ENCODE data around the gene SDF4.

Gene SDF4

DNA sequence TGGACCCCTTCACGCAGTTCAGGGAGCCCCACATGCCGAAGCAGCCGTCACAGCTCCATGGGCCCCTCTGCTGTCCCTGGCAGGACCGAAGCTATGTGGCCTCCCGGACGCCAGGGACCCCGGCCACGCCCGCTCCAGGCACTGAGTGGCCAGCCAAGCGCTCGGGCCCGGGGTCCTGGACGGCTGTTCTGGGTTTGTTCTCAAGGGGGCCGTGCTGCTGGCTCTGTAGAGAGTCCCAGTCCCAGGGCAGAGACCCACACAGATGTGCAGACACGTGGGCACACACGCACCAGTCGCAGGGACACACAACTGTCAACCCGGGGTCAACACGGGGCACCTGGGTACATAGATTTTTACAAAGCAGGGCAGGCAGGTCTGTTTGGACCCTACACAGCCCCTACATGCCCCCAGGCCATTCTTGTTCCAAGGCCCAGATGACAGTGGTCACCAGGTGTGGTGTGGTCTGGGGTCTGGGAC is 6.9 kb upstream of the SDF4 start:
- Histone ChIP-seq H3K27ac (ENCODE audit: poor library complexity, severe bottlenecking) (peak overlapping the region; percentile 2), H3K9me3 (ENCODE audit: severe bottlenecking) (no peaks in the 10 kb centered on the region), H3K4me1 (ENCODE audit: insufficient read depth, poor library complexity, severe bottlenecking) (peaks cover 10% of the 10 kb centered on the region), H3K36me3 (ENCODE audit: low read depth) (peaks cover 2% of the 10 kb centered on the region), H3K4me3 (ENCODE audit: severe bottlenecking) (no peak overlapping the region), H3K27me3 (ENCODE audit: insufficient read depth, poor library complexity, severe bottlenecking) (no peaks in the 10 kb centered on the region)
- ATAC-seq (ENCODE audit: low read depth) (no peak; the same call in 2 of the 3 replicates), DNase-seq (ENCODE audit: low spot score) (no peak)
- TF ChIP-seq, protein P1, sequence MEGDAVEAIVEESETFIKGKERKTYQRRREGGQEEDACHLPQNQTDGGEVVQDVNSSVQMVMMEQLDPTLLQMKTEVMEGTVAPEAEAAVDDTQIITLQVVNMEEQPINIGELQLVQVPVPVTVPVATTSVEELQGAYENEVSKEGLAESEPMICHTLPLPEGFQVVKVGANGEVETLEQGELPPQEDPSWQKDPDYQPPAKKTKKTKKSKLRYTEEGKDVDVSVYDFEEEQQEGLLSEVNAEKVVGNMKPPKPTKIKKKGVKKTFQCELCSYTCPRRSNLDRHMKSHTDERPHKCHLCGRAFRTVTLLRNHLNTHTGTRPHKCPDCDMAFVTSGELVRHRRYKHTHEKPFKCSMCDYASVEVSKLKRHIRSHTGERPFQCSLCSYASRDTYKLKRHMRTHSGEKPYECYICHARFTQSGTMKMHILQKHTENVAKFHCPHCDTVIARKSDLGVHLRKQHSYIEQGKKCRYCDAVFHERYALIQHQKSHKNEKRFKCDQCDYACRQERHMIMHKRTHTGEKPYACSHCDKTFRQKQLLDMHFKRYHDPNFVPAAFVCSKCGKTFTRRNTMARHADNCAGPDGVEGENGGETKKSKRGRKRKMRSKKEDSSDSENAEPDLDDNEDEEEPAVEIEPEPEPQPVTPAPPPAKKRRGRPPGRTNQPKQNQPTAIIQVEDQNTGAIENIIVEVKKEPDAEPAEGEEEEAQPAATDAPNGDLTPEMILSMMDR (IDR thresholded peaks at IDR 0.05; ENCODE audit: poor library complexity, severe bottlenecking), result no peak

DNA sequence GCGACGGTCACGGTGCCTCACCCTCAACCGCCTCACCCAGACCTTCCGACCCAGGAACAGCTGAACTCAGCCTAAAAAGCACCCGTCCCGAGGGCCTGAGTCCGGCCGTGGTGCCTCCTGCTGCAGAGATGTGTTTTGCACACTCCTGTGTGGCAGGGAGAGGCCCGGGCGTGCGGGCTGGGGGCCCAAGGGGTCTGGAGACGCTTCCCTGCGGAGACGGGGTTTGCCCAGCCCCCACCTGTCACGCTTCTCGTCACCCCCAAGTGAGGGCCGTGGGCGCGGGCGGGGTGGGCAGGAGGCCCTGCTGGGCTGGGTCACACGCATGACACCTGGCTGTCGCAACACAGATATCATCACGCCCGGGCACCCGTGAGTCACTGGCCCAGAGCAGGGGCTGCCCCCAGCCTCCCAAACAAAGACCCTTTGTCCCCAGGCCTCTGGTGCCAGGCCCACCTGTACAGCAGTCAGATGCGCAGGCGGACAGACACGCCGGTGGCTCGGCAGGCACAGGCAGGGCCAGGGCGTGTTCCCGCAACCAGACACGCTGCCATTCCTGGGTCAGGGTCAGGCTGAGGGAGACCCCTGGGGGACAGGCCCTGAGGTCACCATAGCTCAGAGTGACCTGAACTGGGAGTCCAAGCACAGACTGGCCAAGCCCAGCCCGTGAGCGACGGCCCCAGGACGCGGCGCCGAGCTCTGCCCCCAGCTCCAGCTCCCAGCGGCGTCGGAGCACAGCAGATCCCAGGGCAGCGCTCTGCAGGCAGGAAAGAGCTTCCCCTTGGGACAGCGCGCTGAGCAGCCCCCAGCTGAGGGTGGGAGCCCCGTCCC is 6.3 kb upstream of the SDF4 start:
- H3K4me1 ChIP-seq (ENCODE audit: insufficient read depth, poor library complexity, severe bottlenecking), result peaks cover 10% of the 10 kb centered on the region
- TF ChIP-seq, protein P1 (IDR thresholded peaks at IDR 0.05; ENCODE audit: poor library complexity, severe bottlenecking), result no peak
- no peak for DNase-seq (ENCODE audit: low spot score)
- H3K9me3 ChIP-seq (ENCODE audit: severe bottlenecking), result no peaks in the 10 kb centered on the region
- H3K36me3 ChIP-seq (ENCODE audit: low read depth), result peaks cover 6% of the 10 kb centered on the region
- ATAC-seq (ENCODE audit: low read depth), result peak; percentile 13
- H3K4me3 ChIP-seq (ENCODE audit: severe bottlenecking), result no peak overlapping the region
- H3K27ac ChIP-seq (ENCODE audit: poor library complexity, severe bottlenecking), result peak overlapping the region; percentile 2
- no peaks in the 10 kb centered on the region for H3K27me3 ChIP-seq (ENCODE audit: insufficient read depth, poor library complexity, severe bottlenecking)

DNA sequence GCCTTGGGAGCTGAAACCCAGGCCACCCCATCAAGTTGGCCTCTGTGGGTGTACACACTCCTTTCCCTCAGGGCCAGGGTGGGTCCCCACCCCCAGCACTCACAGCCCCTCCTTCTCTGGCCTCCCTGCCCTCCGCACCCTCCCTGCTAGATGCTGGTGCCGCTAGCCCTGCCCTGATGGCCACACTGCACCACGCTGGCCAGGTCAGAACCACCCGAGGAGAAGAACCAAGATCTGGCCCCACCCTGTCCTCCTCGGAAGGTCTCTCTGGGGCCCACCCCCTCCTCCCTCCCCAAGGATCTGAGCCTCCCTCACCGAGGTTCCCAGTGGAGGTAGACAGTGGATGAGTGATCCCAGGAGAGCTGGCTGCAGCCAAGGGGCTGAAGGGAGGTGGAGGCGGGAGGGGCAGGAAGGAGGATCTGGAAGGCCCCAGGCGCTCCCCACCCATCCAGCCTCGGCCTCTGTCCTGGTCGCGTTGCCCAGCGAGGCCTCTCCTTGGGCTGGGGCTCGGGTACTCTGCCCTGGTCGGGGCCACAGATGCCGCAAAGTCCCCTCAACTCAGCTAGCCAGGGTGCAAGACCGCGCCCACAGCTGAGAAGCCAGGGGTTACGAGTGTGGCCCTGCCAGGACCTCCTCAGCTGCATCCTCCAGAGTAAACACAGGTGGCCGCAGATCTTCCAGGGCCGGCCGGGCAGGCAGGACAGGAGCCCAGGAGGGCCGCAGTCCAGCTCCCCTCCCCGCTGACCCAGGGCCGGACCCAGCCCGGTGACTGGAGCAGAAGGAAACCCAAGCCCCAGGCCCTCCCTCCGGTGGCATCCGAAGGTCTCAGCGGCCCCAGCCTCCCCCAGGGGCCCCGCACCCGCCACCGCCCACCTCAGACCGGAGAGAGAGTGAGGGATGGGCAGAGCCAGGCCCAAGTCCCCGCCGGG is 5.4 kb upstream of the SDF4 start:
- TF ChIP-seq, protein P1 (IDR thresholded peaks at IDR 0.05; ENCODE audit: poor library complexity, severe bottlenecking), result no peak
- DNase-seq (ENCODE audit: low spot score) (no peak), ATAC-seq (ENCODE audit: low read depth) (no peak)
- Histone ChIP-seq H3K4me3 (ENCODE audit: severe bottlenecking) (no peak overlapping the region), H3K36me3 (ENCODE audit: low read depth) (peaks cover 6% of the 10 kb centered on the region), H3K27me3 (ENCODE audit: insufficient read depth, poor library complexity, severe bottlenecking) (no peaks in the 10 kb centered on the region), H3K4me1 (ENCODE audit: insufficient read depth, poor library complexity, severe bottlenecking) (peaks cover 10% of the 10 kb centered on the region), H3K9me3 (ENCODE audit: severe bottlenecking) (no peaks in the 10 kb centered on the region), H3K27ac (ENCODE audit: poor library complexity, severe bottlenecking) (peak overlapping the region; percentile 2)

DNA sequence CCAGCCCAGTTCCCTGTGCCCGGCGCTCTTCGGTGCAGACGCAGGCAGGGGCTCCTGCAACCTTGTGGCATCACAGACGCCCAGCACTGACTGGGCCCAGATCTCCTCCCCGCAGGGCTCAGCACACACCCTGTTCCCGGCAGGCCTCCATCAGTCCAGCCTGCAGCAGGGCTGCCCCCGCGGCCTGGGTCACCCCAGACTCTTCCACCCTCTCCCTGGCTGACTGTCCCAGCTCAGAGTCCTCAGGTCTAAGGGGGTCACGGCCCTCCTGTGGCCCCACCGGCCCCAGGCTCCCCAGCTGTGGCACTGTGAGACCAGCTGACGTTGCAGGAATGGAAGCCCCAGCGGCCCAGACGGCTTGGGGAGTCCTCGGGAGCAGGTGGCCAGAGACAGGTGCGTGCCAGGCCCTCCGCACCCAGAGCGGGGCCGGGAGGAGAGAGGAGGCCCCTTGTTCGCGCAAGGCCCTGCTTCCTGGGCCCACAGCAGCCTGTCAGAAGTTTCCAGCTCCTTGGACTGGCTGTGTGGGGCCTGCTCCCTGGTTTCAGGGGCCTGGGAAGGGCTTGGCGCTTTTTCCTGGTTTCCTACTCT is 4.5 kb upstream of the SDF4 start:
- DNase-seq (ENCODE audit: low spot score), result no peak
- TF ChIP-seq, protein P1 (IDR thresholded peaks at IDR 0.05; ENCODE audit: poor library complexity, severe bottlenecking), result no peak
- Histone ChIP-seq H3K4me3 (ENCODE audit: severe bottlenecking) (no peak overlapping the region), H3K27me3 (ENCODE audit: insufficient read depth, poor library complexity, severe bottlenecking) (no peaks in the 10 kb centered on the region), H3K27ac (ENCODE audit: poor library complexity, severe bottlenecking) (no peak overlapping the region), H3K9me3 (ENCODE audit: severe bottlenecking) (no peaks in the 10 kb centered on the region), H3K36me3 (ENCODE audit: low read depth) (peaks cover 6% of the 10 kb centered on the region), H3K4me1 (ENCODE audit: insufficient read depth, poor library complexity, severe bottlenecking) (peaks cover 10% of the 10 kb centered on the region)
- ATAC-seq (ENCODE audit: low read depth), result no peak
